Measurements from ENCODE around the gene PTGS1. TPM values are rescaled to one million over a fixed set of nuclear protein-coding genes. Genes with fewer than 3 reads are reported as not detected.

The PTGS1 gene
- total RNA-seq, 4 donors from 2014 or later = 72.2 to 119 (median 84.1) TPM

DNA sequence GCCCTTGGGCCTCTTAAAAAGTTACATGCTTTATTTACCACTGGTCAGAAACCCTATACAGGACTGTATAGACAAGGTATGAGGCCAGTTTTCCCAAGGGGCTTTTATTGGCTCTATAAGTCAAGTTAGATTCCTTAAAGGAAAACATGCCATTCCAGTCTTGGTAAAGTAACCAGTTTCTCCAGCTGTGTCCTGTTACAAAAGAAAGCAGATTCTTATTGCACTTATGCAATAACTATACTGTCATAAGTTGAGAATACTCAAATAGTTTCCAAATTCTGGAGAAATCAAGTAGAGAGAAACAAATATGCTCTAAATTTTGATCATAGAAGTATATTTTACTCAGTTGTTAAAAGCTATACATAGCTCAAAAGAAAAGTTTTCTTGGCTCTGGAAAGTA is 47.2 kb downstream of the PTGS1 start:
- DNase-seq (ENCODE audit: extremely low spot score) = no peak
- no peak for TF ChIP-seq POLR2A (IDR thresholded peaks at IDR 0.05; ENCODE audit: low read depth)
- TF ChIP-seq EP300 (IDR thresholded peaks at IDR 0.05) = no peak
- TF ChIP-seq POLR2AphosphoS5 (IDR thresholded peaks at IDR 0.05) = no peak
- TF ChIP-seq, protein P1, sequence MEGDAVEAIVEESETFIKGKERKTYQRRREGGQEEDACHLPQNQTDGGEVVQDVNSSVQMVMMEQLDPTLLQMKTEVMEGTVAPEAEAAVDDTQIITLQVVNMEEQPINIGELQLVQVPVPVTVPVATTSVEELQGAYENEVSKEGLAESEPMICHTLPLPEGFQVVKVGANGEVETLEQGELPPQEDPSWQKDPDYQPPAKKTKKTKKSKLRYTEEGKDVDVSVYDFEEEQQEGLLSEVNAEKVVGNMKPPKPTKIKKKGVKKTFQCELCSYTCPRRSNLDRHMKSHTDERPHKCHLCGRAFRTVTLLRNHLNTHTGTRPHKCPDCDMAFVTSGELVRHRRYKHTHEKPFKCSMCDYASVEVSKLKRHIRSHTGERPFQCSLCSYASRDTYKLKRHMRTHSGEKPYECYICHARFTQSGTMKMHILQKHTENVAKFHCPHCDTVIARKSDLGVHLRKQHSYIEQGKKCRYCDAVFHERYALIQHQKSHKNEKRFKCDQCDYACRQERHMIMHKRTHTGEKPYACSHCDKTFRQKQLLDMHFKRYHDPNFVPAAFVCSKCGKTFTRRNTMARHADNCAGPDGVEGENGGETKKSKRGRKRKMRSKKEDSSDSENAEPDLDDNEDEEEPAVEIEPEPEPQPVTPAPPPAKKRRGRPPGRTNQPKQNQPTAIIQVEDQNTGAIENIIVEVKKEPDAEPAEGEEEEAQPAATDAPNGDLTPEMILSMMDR (IDR thresholded peaks at IDR 0.05) = no peak
- Histone ChIP-seq H3K27me3 (no peaks in the 10 kb centered on the region), H3K4me3 (no peak overlapping the region), H3K36me3 (no peaks in the 10 kb centered on the region), H3K27ac (replicated peaks in 1 of 4) (no peak overlapping the region), H3K9me3 (peaks cover 0 to 4% (median 0%) of the 10 kb centered on the region in 4 donors), H3K4me1 (no peaks in the 10 kb centered on the region)
- intact Hi-C loops (cut with DNase I) = no loop called here

DNA sequence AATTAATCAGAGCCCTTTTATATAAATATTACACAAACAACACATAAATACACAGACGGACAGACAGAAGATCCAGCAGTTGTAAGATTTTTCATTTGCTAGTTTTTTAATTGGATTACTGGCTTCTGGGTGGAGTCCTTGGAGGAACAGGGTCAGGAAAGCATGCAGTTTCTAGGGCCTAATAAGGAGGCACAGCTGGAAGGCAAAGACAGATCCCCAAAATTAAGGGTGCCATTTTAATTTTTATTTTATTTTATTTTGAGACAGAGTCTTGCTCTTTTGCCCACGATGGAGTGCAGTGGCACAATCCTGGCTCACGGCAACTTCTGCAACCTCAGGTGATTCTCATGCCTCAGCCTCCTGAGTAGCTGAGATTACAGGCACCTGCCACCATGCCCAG is 49.5 kb downstream of the PTGS1 start:
- intact Hi-C loops (cut with DNase I) = no loop called here
- no peaks in the 10 kb centered on the region for H3K27me3 ChIP-seq
- DNase-seq (ENCODE audit: extremely low spot score) = no peak
- no peak overlapping the region for H3K4me3 ChIP-seq
- WGBS = 76% methylated on average over 3 of the region's 3 CpGs
- TF ChIP-seq POLR2A (IDR thresholded peaks at IDR 0.05; ENCODE audit: low read depth) (no peak), EP300 (IDR thresholded peaks at IDR 0.05) (no peak)
- TF ChIP-seq, protein P1 (IDR thresholded peaks at IDR 0.05) = no peak
- no peaks in the 10 kb centered on the region for H3K36me3 ChIP-seq
- no peak overlapping the region for H3K27ac ChIP-seq (replicated peaks in 1 of 4)
- no peaks in the 10 kb centered on the region for H3K4me1 ChIP-seq
- H3K9me3 ChIP-seq = peaks cover 0 to 4% (median 0%) of the 10 kb centered on the region in 4 donors

DNA sequence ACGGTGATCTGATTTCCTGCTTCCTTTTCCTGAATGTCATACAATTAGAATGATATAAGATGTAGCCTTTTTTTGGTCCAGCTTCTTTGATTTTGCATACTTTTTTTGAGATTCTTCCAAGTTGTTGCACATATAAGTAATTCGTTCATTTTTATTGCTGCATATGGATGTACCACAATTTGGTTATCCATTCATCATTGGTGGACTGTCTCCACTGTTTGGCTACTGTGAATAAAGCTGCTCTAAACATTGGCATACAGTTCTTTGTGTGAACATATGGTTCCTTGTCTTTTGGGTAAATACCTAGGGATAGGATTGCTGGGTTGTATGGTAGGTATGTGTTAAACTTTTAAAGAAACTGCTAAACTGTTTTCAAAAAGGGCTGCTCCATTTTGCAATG is 54.3 kb downstream of the PTGS1 start:
- Histone ChIP-seq H3K36me3 (no peaks in the 10 kb centered on the region), H3K4me3 (no peak overlapping the region), H3K9me3 (peaks cover 0 to 3% (median 0%) of the 10 kb centered on the region in 4 donors), H3K4me1 (no peaks in the 10 kb centered on the region), H3K27ac (replicated peaks in 1 of 4) (no peak overlapping the region), H3K27me3 (no peaks in the 10 kb centered on the region)
- 56% methylated on average over 2 of the region's 2 CpGs for WGBS
- intact Hi-C loops (cut with DNase I) = no loop called here
- TF ChIP-seq POLR2A (IDR thresholded peaks at IDR 0.05; ENCODE audit: low read depth) (no peak), POLR2AphosphoS5 (IDR thresholded peaks at IDR 0.05) (no peak), EP300 (IDR thresholded peaks at IDR 0.05) (no peak)
- TF ChIP-seq, protein P1 (IDR thresholded peaks at IDR 0.05) = no peak
- DNase-seq (ENCODE audit: extremely low spot score) = no peak

DNA sequence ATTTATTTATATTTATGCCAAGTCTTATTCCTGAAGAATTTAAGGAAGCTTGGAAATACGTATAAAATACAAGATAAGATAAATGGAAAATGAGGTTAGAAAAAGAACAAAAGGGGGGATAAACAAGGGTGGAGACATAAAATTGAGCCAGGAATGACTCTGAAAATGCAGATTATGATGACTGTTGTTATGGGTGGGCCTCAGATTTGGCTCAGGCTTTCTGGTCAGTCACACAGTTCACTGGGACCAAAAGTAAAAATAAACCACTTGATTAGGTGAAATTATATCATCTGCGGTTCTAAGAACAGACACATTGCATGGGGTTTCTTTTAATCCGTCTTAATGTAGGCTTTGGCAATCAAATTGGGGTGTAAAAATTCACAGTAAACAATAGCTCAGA is 55.9 kb downstream of the PTGS1 start:
- no peak overlapping the region for H3K4me3 ChIP-seq
- no peaks in the 10 kb centered on the region for H3K4me1 ChIP-seq
- TF ChIP-seq, protein P1 (IDR thresholded peaks at IDR 0.05) = no peak
- TF ChIP-seq POLR2A (IDR thresholded peaks at IDR 0.05; ENCODE audit: low read depth) = no peak
- no peak for TF ChIP-seq POLR2AphosphoS5 (IDR thresholded peaks at IDR 0.05)
- no peak for TF ChIP-seq EP300 (IDR thresholded peaks at IDR 0.05)
- H3K9me3 ChIP-seq = no peaks in the 10 kb centered on the region
- no peak for DNase-seq (ENCODE audit: extremely low spot score)
- no peaks in the 10 kb centered on the region for H3K27me3 ChIP-seq
- H3K36me3 ChIP-seq = no peaks in the 10 kb centered on the region
- WGBS = 65% methylated on average over 3 of the region's 3 CpGs
- no peak overlapping the region for H3K27ac ChIP-seq (replicated peaks in 1 of 4)
- intact Hi-C loops (cut with DNase I) = no loop called here

DNA sequence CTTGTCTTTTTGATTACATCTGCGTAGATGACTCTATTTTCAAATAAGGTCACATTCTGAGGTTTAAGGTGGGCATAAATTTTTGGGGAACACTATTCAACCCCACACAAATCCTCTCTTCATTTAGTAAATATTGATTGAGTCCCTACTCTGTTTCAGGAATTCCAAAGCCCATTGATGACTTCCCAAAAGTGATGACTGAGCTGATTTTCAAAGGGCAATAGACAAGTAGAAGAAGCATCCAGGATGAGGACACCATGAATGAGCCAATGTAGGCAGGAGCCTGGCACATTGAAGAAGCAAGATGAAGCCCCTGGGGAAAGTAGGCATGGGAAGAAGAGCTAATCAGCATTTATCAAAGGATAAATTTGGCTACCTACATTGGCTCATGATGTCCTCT is 71.7 kb downstream of the PTGS1 start:
- Histone ChIP-seq H3K9me3 (peaks cover 0 to 4% (median 0%) of the 10 kb centered on the region in 4 donors), H3K27me3 (no peaks in the 10 kb centered on the region), H3K4me1 (no peaks in the 10 kb centered on the region), H3K27ac (replicated peaks in 1 of 4) (no peak overlapping the region), H3K4me3 (no peak overlapping the region), H3K36me3 (no peaks in the 10 kb centered on the region)
- 88% methylated on average over 1 of the region's 1 CpG for WGBS
- DNase-seq (ENCODE audit: extremely low spot score) = no peak
- no peak for TF ChIP-seq POLR2AphosphoS5 (IDR thresholded peaks at IDR 0.05)
- no peak for TF ChIP-seq POLR2A (IDR thresholded peaks at IDR 0.05; ENCODE audit: low read depth)
- TF ChIP-seq, protein P1 (IDR thresholded peaks at IDR 0.05) = no peak
- TF ChIP-seq EP300 (IDR thresholded peaks at IDR 0.05) = no peak
- intact Hi-C loops (cut with DNase I) = no loop called here
